Heart right ventricle (tissue), 16 donors: ENCODE results near the gene CSH1. TPM values are rescaled to one million over a fixed set of nuclear protein-coding genes. Genes with fewer than 3 reads are reported as not detected.
A peak's percentile ranks its signal among the peaks of the same experiment; 100 is the strongest.
"Not testable (repeated sequence)": the region's sequence is repeated elsewhere in the genome, so short reads cannot be mapped to it uniquely, and the experiment has no call there.

Source experiments
- ATAC-seq, 8 donors: fragments of 200-7000 bp; cut with Tn5 transposase; one replicate each; pipeline ENCODE4 v1.9.1; 2020; ENCODE audit warnings: mild to moderate bottlenecking in 8 of 8, moderate library complexity in 8 of 8, moderate number of reproducible peaks in 1 of 8
- DNase-seq, 2 donors: peaks; one replicate each; pipeline ENCODE4 v3.0.0-alpha.2; 2020
- H3K27ac ChIP-seq, 10 donors: fragments of 200-600 bp; sonication (generic) in 2 of 10; one replicate each; pipeline versions ENCODE4 v1.5.0 to v1.8.0; 2020 to 2022; ENCODE audit warnings: mild to moderate bottlenecking in 3 of 10
- H3K27me3 ChIP-seq, 7 donors: fragments of 200-600 bp; one replicate each; pipeline ENCODE4 v1.8.0; 2021 to 2022; ENCODE audit warnings: mild to moderate bottlenecking in 2 of 7
- H3K36me3 ChIP-seq, 9 donors: fragments of 200-600 bp; sonication (generic) in 1 of 9; one replicate each; pipeline versions ENCODE4 v1.5.0 to v1.8.0; 2020 to 2022; ENCODE audit warnings: mild to moderate bottlenecking in 2 of 9
- H3K4me1 ChIP-seq, 9 donors: fragments of 200-600 bp; sonication (generic) in 1 of 9; one replicate each; pipeline versions ENCODE4 v1.5.0 to v1.8.0; 2020 to 2022; ENCODE audit warnings: mild to moderate bottlenecking in 4 of 9
- H3K4me3 ChIP-seq, 10 donors: fragments of 200-600 bp; sonication (generic) in 2 of 10; one replicate each; pipeline versions ENCODE4 v1.5.0 to v1.8.0; 2020 to 2022; ENCODE audit warnings: mild to moderate bottlenecking in 7 of 10, moderate library complexity in 2 of 10
- H3K9me3 ChIP-seq, 11 donors: fragments of 200-600 bp in 10 of 11; sonication (generic) in 2 of 11; one replicate each; pipeline versions ENCODE4 v1.5.0 to v1.8.0; 2013 to 2022; ENCODE audit warnings: mild to moderate bottlenecking in 2 of 11, control low read depth in 1 of 11, moderate library complexity in 1 of 11
- CTCF ChIP-seq, 9 donors: fragments of 200-600 bp; sonication (generic) in 2 of 9; IDR thresholded peaks; one replicate each; pipeline versions ENCODE4 v1.5.0 to v1.8.0; 2021 to 2022; ENCODE audit warnings: antibody characterized with exemption in 9 of 9, mild to moderate bottlenecking in 5 of 9, moderate library complexity in 1 of 9
- WGBS, 2 donors: extraction: QIAGEN DNeasy Blood & Tissue Kit; methylation state at CpG; one replicate each; pipeline ENCODE4 v1.1.7; 2013; ENCODE audit warnings: inconsistent platforms in 1 of 2; 5-methylcytosine and 5-hydroxymethylcytosine counted together
- intact Hi-C, 10 donors: fragments of 100-400 bp; cut with DNase I; formaldehyde crosslinking; loops; one replicate each; pipeline versions ENCODE4 v1.11.1 to v1.14.2; 2022
- polyA plus RNA-seq, 2 donors: library from polyadenylated mRNA; stranded (reverse); fragments of 200-250 nt; gene quantifications; one replicate each; pipeline ENCODE4 v1.2.3, GENCODE V29; 2013
- total RNA-seq, 10 donors: library from RNA; stranded (reverse); fragmentation: NEBNext Ultra II Directional in 3 of 10; extraction: Animal tissue kit (Norgen Biotek cat#: 25700) in 3 of 10; gene quantifications; one replicate each; pipeline versions ENCODE4 v1.2.1 to v1.2.4, GENCODE V29; 2021 to 2023
- donor health status: Arrhythmogenic right ventricular cardiomyopathy.
- donor health status: ischemic (EF 13 %, LVEDD 7.1; RV severe dilation, severe dysfunction).
- donor health status: healthy with polysubstance abuse.
- donor health status: DM: no; HTN: yes; CAD: no.
- donor health status: DM: no; HTN: no; CAD: no.
- donor health status: ischemic (EF 25% LVEDD 6.9; RV normal size, moderate dysfunction).
- donor health status: ischemic (EF 25% LVEDD 5.7; RV mildly dilated, moderate dysfunction).
- donor health status: healthy.
- donor health status: DM: yes; HTN: yes; CAD: no.
- donor health status: Ischemic cardiomyopathy.
- donor health status: ischemic (EF 35%, LVEDD 5.7; RV mildly dilated, moderate dysfunction).
- donor health status: nonischemic (EF 11% LVEDD 7.7; RV severe dilation, severe dysfunction).
- donor health status: DM: yes; HTN: yes; CAD: no.
- donor health status: PGD.
- donor health status: ischemic (EF 29% LVEDD 5.4; RV normal size, mild dysfunction).
- donor health status: nonischemic (EF 23%, LVEDD 6.1; RV moderate dilation, normal function).

CSH1 gene
- total and polyA plus RNA-seq, 12 donors: not detected

- H3K4me1 ChIP-seq, ATAC-seq, DNase-seq, H3K9me3 ChIP-seq, H3K27ac ChIP-seq, H3K36me3 ChIP-seq, H3K4me3 ChIP-seq: not testable (repeated sequence)
- H3K27me3 ChIP-seq: peaks cover 0 to 14% (median 8%) of the 10 kb centered on the region in 7 donors
- intact Hi-C loops: loop anchor here in 1 of 10 donors (10.0 kb wide), 1 partner anchor 378 kb away; no protein-coding TSS in a partner anchor
- TF ChIP-seq CTCF (IDR thresholded peaks at IDR 0.05): peak in 3 of 9 donors; percentile 10 to 12 (median 11)
- 54 to 56% methylated on average over 10 of the region's 12 CpGs for WGBS, 2 donors
Observed at GRCh38 chr17:63907161-63907778, 10.9 kb upstream of the CSH1 start.

DNA sequence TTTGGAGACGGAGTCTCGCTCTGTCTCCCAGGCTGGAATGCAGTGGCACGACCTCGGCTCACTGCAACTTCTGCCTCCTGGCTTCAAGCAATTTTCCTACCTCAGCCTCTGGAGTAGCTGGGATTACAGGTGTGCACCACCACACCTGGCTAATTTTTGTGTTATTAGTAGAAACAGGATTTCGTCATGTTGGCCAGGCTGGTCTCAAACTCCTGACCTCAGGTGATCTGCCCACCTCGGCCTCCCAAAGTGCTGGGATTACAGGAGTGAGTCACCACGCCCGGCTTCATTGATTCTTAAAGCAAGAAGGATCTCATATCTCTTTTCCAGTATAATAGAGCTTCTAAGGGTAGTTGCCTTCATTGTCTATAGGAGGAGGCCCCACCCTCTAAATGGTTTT, 8.4 kb upstream of the CSH1 start:
- intact Hi-C loops: loop anchor here in 2 of 10 donors (5.0 to 10.0 kb wide), 2 partner anchors 228 to 380 kb away; partner anchors contain the start of gene ERN1 (in 1 of the 2)

DNA sequence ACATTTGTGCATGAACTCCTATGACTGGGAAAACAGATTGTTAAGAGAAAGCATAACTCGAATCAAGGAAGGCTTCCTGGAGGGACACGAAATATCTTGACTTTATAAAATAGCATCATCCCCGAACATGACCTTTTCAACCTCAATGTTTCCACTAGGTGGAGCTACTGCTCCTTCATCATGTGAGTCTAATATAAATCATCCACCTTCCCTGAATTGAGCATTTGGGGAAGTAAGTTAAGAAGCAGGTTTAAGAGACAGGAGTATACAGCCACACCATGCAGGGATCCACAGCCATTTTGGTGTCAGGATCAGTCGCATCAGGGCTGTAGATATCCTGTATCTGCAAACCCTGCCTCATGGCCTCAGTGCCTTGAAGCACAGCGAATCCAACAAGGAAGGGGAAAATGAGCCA, 7.4 kb upstream of the CSH1 start:
- peak in 2 of 8 donors; percentile 35 to 48 for ATAC-seq
- intact Hi-C loops: loop anchor here in 2 of 10 donors (5.0 to 10.0 kb wide), 2 partner anchors 229 to 381 kb away; partner anchors contain the start of gene ERN1 (in 1 of the 2)
- H3K4me1 ChIP-seq, H3K36me3 ChIP-seq, H3K9me3 ChIP-seq, DNase-seq, H3K4me3 ChIP-seq, H3K27ac ChIP-seq, H3K27me3 ChIP-seq: not testable (repeated sequence)
- WGBS, 2 donors: 33 to 37% methylated on average over 5 of the region's 5 CpGs
- peak in 7 of 9 donors; percentile 24 to 52 (median 51) for TF ChIP-seq CTCF (IDR thresholded peaks at IDR 0.05)

More for the DNA sequence above, 8.4 kb upstream of the CSH1 start:
- not testable (repeated sequence) for H3K4me3 ChIP-seq, H3K27me3 ChIP-seq, H3K4me1 ChIP-seq, H3K36me3 ChIP-seq, ATAC-seq, H3K27ac ChIP-seq, H3K9me3 ChIP-seq, DNase-seq
- 92% methylated on average over 8 of the region's 8 CpGs for WGBS, 2 donors

- H3K4me3 ChIP-seq, H3K9me3 ChIP-seq, H3K36me3 ChIP-seq, DNase-seq, H3K27ac ChIP-seq, H3K4me1 ChIP-seq, H3K27me3 ChIP-seq, ATAC-seq: not testable (repeated sequence)
- whole genome bisulfite sequencing, 2 donors: 78 to 81% methylated on average over 2 of the region's 2 CpGs
- intact Hi-C loops: loop anchor here in 2 of 10 donors (5.0 to 10.0 kb wide), 2 partner anchors 230 to 383 kb away; partner anchors contain the start of gene ERN1 (in 1 of the 2)
Observed at GRCh38 chr17:63901971-63902370, 5.6 kb upstream of the CSH1 start.

- H3K27me3 ChIP-seq, H3K27ac ChIP-seq, ATAC-seq, H3K36me3 ChIP-seq, H3K4me3 ChIP-seq, H3K4me1 ChIP-seq, DNase-seq, intact Hi-C loops, H3K9me3 ChIP-seq: not testable (repeated sequence)
- 87 to 90% methylated on average over 6 of the region's 6 CpGs for WGBS, 2 donors
Observed at GRCh38 chr17:63898899-63899798, 2.8 kb upstream of the CSH1 start.

- WGBS, 2 donors: 87 to 88% methylated on average over 5 to 8 of the region's 10 CpGs
- not testable (repeated sequence) for ATAC-seq
Observed at GRCh38 chr17:63894821-63895220, 1.6 kb downstream of the CSH1 start.

GRCh38 chr17:63894021-63894420, 2.4 kb downstream of the CSH1 start:
- DNase-seq, ATAC-seq, H3K36me3 ChIP-seq, H3K9me3 ChIP-seq, H3K27ac ChIP-seq, H3K27me3 ChIP-seq, intact Hi-C loops, H3K4me3 ChIP-seq, H3K4me1 ChIP-seq: not testable (repeated sequence)
- WGBS, 2 donors: 60 to 63% methylated on average over 3 of the region's 3 CpGs

More at GRCh38 chr17:63894821-63895220, 1.6 kb downstream of the CSH1 start:
- H3K27me3 ChIP-seq, H3K4me1 ChIP-seq, H3K9me3 ChIP-seq, intact Hi-C loops, H3K4me3 ChIP-seq, DNase-seq, H3K27ac ChIP-seq, H3K36me3 ChIP-seq: not testable (repeated sequence)
